Measurements from ENCODE around the gene GRIA1. TPM values are rescaled to one million over a fixed set of nuclear protein-coding genes. Genes with fewer than 3 reads are reported as not detected.

The GRIA1 gene
- total and polyA plus RNA-seq, 2 of the 13 experiments (the other 11 are each of a cell fraction or from before 2014, with no cell fraction given), result not detected

DNA sequence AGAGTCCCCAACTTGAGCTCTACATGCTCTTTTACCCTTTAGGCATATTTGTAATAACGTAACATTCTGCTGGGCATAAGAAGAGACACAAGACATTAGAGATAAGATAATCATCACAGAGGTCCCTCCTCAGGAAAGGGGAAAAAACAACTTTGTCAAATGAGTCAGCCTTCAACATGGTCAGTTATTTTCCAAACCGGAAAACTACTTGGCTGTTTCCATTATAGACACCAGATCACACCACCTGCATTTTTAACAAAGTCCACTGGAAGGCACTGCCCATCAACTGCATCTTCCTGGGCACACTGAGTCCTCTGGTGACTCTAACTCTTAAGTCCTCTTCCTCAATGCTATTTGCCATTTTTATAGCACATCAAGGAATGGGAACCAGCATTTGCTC, 326.4 kb downstream of the GRIA1 start:
- no peaks in the 10 kb centered on the region for H3K9me3 ChIP-seq (ENCODE audit: low read length)
- no peak overlapping the region for H3K4me2 ChIP-seq (ENCODE audit: low read depth, low read length)
- no peak overlapping the region for H3K27ac ChIP-seq (ENCODE audit: extremely low read length, insufficient read depth, low read length)
- no peak overlapping the region for H2AFZ ChIP-seq (ENCODE audit: low read length)
- H4K20me1 ChIP-seq (ENCODE audit: insufficient read depth, low read length), result no peaks in the 10 kb centered on the region
- H3K79me2 ChIP-seq (ENCODE audit: insufficient read depth, low read length), result no peaks in the 10 kb centered on the region
- 23% methylated on average over 2 of the region's 2 CpGs for WGBS (ENCODE audit: low lambda C conversion rate)
- ATAC-seq (no peak), FAIRE-seq (no peak), DNase-seq (ENCODE audit: low spot score) (no peak)
- intact Hi-C loops (cut with micrococcal nuclease; ENCODE audit: unreplicated experiment) (no loop called here), in situ Hi-C loops (cut with HindIII; ENCODE audit: extremely low pct_ligation_motif_present, low pct_unique_long_range_greater_than_20kb) (no loop called here)
- H3K4me1 ChIP-seq (ENCODE audit: insufficient read depth, low read length), result no peaks in the 10 kb centered on the region
- H3K36me3 ChIP-seq (replicated peaks in 1 of 2; ENCODE audit: control insufficient read depth in 1 of 2, insufficient read depth in 2 of 2, low read length in 2 of 2), result no peaks in the 10 kb centered on the region
- ChIA-PET POLR2A (no interaction called here), CTCF (ENCODE audit: low intra/inter-chr PET ratio, low total read pairs) (no interaction called here)
- H3K9ac ChIP-seq (ENCODE audit: insufficient read depth, low read depth, low read length), result no peak overlapping the region
- no peaks in the 10 kb centered on the region for H3K27me3 ChIP-seq (ENCODE audit: control insufficient read depth in 1 of 2, insufficient read depth in 2 of 2, low read length in 2 of 2)
- H3K4me3 ChIP-seq (replicated peaks in 1 of 3; ENCODE audit: insufficient read depth in 1 of 3, low read depth in 2 of 3, low read length in 3 of 3), result no peak overlapping the region
- BruUV-seq (replicated peaks), result no TSS peak
- TF ChIP-seq, protein P1, sequence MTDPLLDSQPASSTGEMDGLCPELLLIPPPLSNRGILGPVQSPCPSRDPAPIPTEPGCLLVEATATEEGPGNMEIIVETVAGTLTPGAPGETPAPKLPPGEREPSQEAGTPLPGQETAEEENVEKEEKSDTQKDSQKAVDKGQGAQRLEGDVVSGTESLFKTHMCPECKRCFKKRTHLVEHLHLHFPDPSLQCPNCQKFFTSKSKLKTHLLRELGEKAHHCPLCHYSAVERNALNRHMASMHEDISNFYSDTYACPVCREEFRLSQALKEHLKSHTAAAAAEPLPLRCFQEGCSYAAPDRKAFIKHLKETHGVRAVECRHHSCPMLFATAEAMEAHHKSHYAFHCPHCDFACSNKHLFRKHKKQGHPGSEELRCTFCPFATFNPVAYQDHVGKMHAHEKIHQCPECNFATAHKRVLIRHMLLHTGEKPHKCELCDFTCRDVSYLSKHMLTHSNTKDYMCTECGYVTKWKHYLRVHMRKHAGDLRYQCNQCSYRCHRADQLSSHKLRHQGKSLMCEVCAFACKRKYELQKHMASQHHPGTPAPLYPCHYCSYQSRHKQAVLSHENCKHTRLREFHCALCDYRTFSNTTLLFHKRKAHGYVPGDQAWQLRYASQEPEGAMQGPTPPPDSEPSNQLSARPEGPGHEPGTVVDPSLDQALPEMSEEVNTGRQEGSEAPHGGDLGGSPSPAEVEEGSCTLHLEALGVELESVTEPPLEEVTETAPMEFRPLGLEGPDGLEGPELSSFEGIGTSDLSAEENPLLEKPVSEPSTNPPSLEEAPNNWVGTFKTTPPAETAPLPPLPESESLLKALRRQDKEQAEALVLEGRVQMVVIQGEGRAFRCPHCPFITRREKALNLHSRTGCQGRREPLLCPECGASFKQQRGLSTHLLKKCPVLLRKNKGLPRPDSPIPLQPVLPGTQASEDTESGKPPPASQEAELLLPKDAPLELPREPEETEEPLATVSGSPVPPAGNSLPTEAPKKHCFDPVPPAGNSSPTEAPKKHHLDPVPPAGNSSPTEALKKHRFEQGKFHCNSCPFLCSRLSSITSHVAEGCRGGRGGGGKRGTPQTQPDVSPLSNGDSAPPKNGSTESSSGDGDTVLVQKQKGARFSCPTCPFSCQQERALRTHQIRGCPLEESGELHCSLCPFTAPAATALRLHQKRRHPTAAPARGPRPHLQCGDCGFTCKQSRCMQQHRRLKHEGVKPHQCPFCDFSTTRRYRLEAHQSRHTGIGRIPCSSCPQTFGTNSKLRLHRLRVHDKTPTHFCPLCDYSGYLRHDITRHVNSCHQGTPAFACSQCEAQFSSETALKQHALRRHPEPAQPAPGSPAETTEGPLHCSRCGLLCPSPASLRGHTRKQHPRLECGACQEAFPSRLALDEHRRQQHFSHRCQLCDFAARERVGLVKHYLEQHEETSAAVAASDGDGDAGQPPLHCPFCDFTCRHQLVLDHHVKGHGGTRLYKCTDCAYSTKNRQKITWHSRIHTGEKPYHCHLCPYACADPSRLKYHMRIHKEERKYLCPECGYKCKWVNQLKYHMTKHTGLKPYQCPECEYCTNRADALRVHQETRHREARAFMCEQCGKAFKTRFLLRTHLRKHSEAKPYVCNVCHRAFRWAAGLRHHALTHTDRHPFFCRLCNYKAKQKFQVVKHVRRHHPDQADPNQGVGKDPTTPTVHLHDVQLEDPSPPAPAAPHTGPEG (CRISPR knock-in tag; IDR thresholded peaks at IDR 0.05), result no peak
- no peak for TF ChIP-seq ZNF761 (CRISPR knock-in tag; conservative IDR thresholded peaks at IDR 0.05)
- TF ChIP-seq, protein P2, sequence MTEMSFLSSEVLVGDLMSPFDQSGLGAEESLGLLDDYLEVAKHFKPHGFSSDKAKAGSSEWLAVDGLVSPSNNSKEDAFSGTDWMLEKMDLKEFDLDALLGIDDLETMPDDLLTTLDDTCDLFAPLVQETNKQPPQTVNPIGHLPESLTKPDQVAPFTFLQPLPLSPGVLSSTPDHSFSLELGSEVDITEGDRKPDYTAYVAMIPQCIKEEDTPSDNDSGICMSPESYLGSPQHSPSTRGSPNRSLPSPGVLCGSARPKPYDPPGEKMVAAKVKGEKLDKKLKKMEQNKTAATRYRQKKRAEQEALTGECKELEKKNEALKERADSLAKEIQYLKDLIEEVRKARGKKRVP (CRISPR knock-in tag; IDR thresholded peaks at IDR 0.05), result no peak
- TF ChIP-seq ZNF547 (CRISPR knock-in tag; IDR thresholded peaks at IDR 0.05), result no peak
- no peak for TF ChIP-seq GTF3A (CRISPR knock-in tag; conservative IDR thresholded peaks at IDR 0.05)
- TF ChIP-seq SRSF9 (IDR thresholded peaks at IDR 0.05; ENCODE audit: borderline replicate concordance, insufficient read depth, low read depth, low read length, poor library complexity, severe bottlenecking), result no peak
- TF ChIP-seq YEATS2 (CRISPR knock-in tag; IDR thresholded peaks at IDR 0.05; ENCODE audit: borderline replicate concordance), result no peak
- no peak for TF ChIP-seq ZNF367 (CRISPR knock-in tag; IDR thresholded peaks at IDR 0.05; ENCODE audit: borderline replicate concordance)
- TF ChIP-seq, protein P3, sequence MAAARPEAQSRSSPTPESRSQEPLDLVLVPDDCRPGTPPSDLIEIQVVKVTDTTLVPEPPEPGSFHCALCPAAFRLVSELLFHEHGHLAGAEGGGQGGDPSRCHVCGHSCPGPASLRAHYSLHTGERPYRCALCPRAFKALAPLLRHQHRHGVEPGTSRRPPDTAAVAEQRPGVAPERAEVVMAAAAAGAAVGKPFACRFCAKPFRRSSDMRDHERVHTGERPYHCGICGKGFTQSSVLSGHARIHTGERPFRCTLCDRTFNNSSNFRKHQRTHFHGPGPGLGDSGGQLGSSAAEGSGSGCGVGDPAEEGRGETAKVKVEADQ (CRISPR knock-in tag; IDR thresholded peaks at IDR 0.05; ENCODE audit: borderline replicate concordance), result no peak
- no peak for TF ChIP-seq ZNF207 (IDR thresholded peaks at IDR 0.05; ENCODE audit: borderline replicate concordance)
- TF ChIP-seq MAFK (conservative IDR thresholded peaks at IDR 0.05 in 1 of 2, IDR thresholded peaks at IDR 0.05 in 1 of 2; ENCODE audit: low read length in 2 of 2), result no peak
- TF ChIP-seq MXD4 (CRISPR knock-in tag; IDR thresholded peaks at IDR 0.05), result no peak
- TF ChIP-seq ZNF777 (CRISPR knock-in tag; IDR thresholded peaks at IDR 0.05), result no peak
- TF ChIP-seq, protein P4, sequence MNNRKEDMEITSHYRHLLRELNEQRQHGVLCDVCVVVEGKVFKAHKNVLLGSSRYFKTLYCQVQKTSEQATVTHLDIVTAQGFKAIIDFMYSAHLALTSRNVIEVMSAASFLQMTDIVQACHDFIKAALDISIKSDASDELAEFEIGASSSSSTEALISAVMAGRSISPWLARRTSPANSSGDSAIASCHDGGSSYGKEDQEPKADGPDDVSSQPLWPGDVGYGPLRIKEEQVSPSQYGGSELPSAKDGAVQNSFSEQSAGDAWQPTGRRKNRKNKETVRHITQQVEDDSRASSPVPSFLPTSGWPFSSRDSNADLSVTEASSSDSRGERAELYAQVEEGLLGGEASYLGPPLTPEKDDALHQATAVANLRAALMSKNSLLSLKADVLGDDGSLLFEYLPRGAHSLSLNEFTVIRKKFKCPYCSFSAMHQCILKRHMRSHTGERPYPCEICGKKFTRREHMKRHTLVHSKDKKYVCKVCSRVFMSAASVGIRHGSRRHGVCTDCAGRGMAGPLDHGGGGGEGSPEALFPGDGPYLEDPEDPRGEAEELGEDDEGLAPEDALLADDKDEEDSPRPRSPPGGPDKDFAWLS (CRISPR knock-in tag; IDR thresholded peaks at IDR 0.05; ENCODE audit: borderline replicate concordance), result no peak
- no peak for TF ChIP-seq ZNF816 (CRISPR knock-in tag; IDR thresholded peaks at IDR 0.05; ENCODE audit: borderline replicate concordance)
- no peak for TF ChIP-seq TAF15 (IDR thresholded peaks at IDR 0.05; ENCODE audit: low read depth, low read length, poor library complexity, severe bottlenecking)
